ENCODE results near the gene TCEA3. TPM values are rescaled to one million over a fixed set of nuclear protein-coding genes. Genes with fewer than 3 reads are reported as not detected.

The TCEA3 gene
- total RNA-seq, 4 donors from 2014 or later: 21.4 to 45.8 (median 26.6) TPM

- Histone ChIP-seq H3K36me3 (no peaks in the 10 kb centered on the region), H3K4me1 (peaks cover 0 to 69% (median 26%) of the 10 kb centered on the region in 3 donors), H3K9me3 (no peaks in the 10 kb centered on the region), H3K27ac (peak overlapping the region in 3 of 4 donors; percentile 66 to 76 (median 74)), H3K4me3 (no peak overlapping the region), H3K27me3 (no peaks in the 10 kb centered on the region)
- no peak for TF ChIP-seq CTCF (IDR thresholded peaks at IDR 0.05)
- TF ChIP-seq EP300 (IDR thresholded peaks at IDR 0.05): no peak
- no peak for TF ChIP-seq POLR2AphosphoS5 (IDR thresholded peaks at IDR 0.05)
- no peak for TF ChIP-seq POLR2A (IDR thresholded peaks at IDR 0.05)
- 39% methylated on average over 4 of the region's 12 CpGs; no CpG with 5 or more reads in 1 of the 2 donors for WGBS, 2 donors (ENCODE audit: low coverage in 1 of 2)
- ATAC-seq: peak; percentile 66
Measured at GRCh38 chr1:23470282-23471070, 45.9 kb upstream of the TCEA3 start.

- Histone ChIP-seq H3K36me3 (no peaks in the 10 kb centered on the region), H3K9me3 (no peaks in the 10 kb centered on the region), H3K27ac (peak overlapping the region in 3 of 4 donors; percentile 66 to 76 (median 74)), H3K4me1 (peaks cover 0 to 59% (median 22%) of the 10 kb centered on the region in 3 donors), H3K4me3 (no peak overlapping the region), H3K27me3 (no peaks in the 10 kb centered on the region)
- WGBS, 2 donors (ENCODE audit: low coverage in 1 of 2): 45 to 67% methylated on average over 4 of the region's 5 CpGs
- no peak for ATAC-seq
- TF ChIP-seq POLR2AphosphoS5 (IDR thresholded peaks at IDR 0.05): no peak
- TF ChIP-seq EP300 (IDR thresholded peaks at IDR 0.05): no peak
- TF ChIP-seq CTCF (IDR thresholded peaks at IDR 0.05): no peak
- TF ChIP-seq POLR2A (IDR thresholded peaks at IDR 0.05): no peak
Measured at GRCh38 chr1:23469372-23469982, 44.9 kb upstream of the TCEA3 start.

GRCh38 chr1:23466423-23466989, 42.0 kb upstream of the TCEA3 start:
- TF ChIP-seq CTCF (IDR thresholded peaks at IDR 0.05) (no peak), POLR2A (IDR thresholded peaks at IDR 0.05) (no peak), POLR2AphosphoS5 (IDR thresholded peaks at IDR 0.05) (no peak), EP300 (IDR thresholded peaks at IDR 0.05) (no peak)
- Histone ChIP-seq H3K9me3 (no peaks in the 10 kb centered on the region), H3K27me3 (no peaks in the 10 kb centered on the region), H3K27ac (no peak overlapping the region), H3K4me3 (no peak overlapping the region), H3K4me1 (peaks cover 0 to 33% (median 20%) of the 10 kb centered on the region in 3 donors), H3K36me3 (no peaks in the 10 kb centered on the region)
- WGBS, 2 donors (ENCODE audit: low coverage in 1 of 2): 96 to 100% methylated on average over 3 of the region's 3 CpGs
- no peak for ATAC-seq

GRCh38 chr1:23463286-23463685, 38.7 kb upstream of the TCEA3 start:
- WGBS, 2 donors (ENCODE audit: low coverage in 1 of 2): 77 to 79% methylated on average over 3 of the region's 3 CpGs
- TF ChIP-seq CTCF (IDR thresholded peaks at IDR 0.05): no peak
- TF ChIP-seq POLR2AphosphoS5 (IDR thresholded peaks at IDR 0.05): no peak
- TF ChIP-seq POLR2A (IDR thresholded peaks at IDR 0.05): no peak
- TF ChIP-seq EP300 (IDR thresholded peaks at IDR 0.05): no peak
- no peaks in the 10 kb centered on the region for H3K27me3 ChIP-seq
- peaks cover 0 to 3% (median 0%) of the 10 kb centered on the region in 3 donors for H3K4me1 ChIP-seq
- no peak overlapping the region for H3K27ac ChIP-seq
- no peaks in the 10 kb centered on the region for H3K9me3 ChIP-seq
- no peak for ATAC-seq
- H3K36me3 ChIP-seq: no peaks in the 10 kb centered on the region
- H3K4me3 ChIP-seq: no peak overlapping the region

All from gastroesophageal sphincter (tissue), 4 donors.